H1 (cell line): Measurements from ENCODE around the gene C2orf74. TPM values are rescaled to one million over a fixed set of nuclear protein-coding genes. Genes with fewer than 3 reads are reported as not detected.

Experiments used
- CTCF ChIA-PET: fragments of 300-600 bp; sonication (Branson Sonifier 250); formaldehyde crosslinking; loops from one replicate; lab custom pipeline; 2021; ENCODE audit not compliant: partially characterized antibody; lab: Charles Lee
- POLR2A ChIA-PET: fragments of 300-600 bp; sonication (Branson Sonifier 250); formaldehyde crosslinking; loops from one replicate; lab custom pipeline; 2021; ENCODE audit warnings: inconsistent platforms; ENCODE audit not compliant: partially characterized antibody; lab: Charles Lee
- DNase-seq, 2 experiments: peaks; one replicate each; pipeline versions ENCODE4 v3.0.0 to v3.0.0-alpha.2; 2010 to 2022; ENCODE audit warnings: low spot score in 2 of 2, low read depth in 1 of 2, mixed read lengths in 1 of 2
- FAIRE-seq: peaks from 2 replicates; lab custom pipeline; 2011; peaks lifted over from hg19 to GRCh38; lab: Jason Lieb, UNC
- H2AFZ ChIP-seq: 2 replicates; pipeline ENCODE4 v1.8.1; 2012; ENCODE audit warnings: low read length, inconsistent platforms
- H2AK5ac ChIP-seq: 2 replicates; pipeline ENCODE4 v1.6.1; 2013; ENCODE audit warnings: low read depth, low read length
- H2BK120ac ChIP-seq: replicated peaks from 2 replicates; pipeline ENCODE3; 2013; ENCODE audit warnings: low read depth, low read length, inconsistent platforms
- H2BK12ac ChIP-seq: 2 replicates; pipeline ENCODE4 v1.6.1; 2013; ENCODE audit warnings: low read depth, low read length
- H2BK15ac ChIP-seq: 2 replicates; pipeline ENCODE4 v1.6.1; 2013; ENCODE audit warnings: low read length
- H2BK20ac ChIP-seq: 2 replicates; pipeline ENCODE4 v1.6.1; 2013; ENCODE audit warnings: low read length
- H2BK5ac ChIP-seq: 2 replicates; pipeline ENCODE4 v1.6.1; 2013; ENCODE audit warnings: low read depth, low read length
- H3K14ac ChIP-seq: 2 replicates; pipeline ENCODE4 v1.6.1; 2013; ENCODE audit warnings: inconsistent platforms; ENCODE audit not compliant: insufficient read length
- H3K18ac ChIP-seq: 2 replicates; pipeline ENCODE4 v1.6.1; 2013; ENCODE audit warnings: low read length; ENCODE audit errors: extremely low read depth
- H3K23ac ChIP-seq: 2 replicates; pipeline ENCODE4 v1.6.1; 2013; ENCODE audit warnings: inconsistent platforms; ENCODE audit not compliant: insufficient read length
- H3K23me2 ChIP-seq: 2 replicates; pipeline ENCODE4 v1.6.1; 2013; ENCODE audit warnings: low read depth, low read length
- H3K27ac ChIP-seq: 2 replicates; pipeline ENCODE4 v1.6.1; 2011; ENCODE audit warnings: low read depth, low read length, inconsistent platforms
- H3K27me3 ChIP-seq, 4 experiments: replicated peaks in 1 of 4; 1 replicate in 1 of 4; 2 replicates in 3 of 4; pipeline versions ENCODE4 v1.6.1 to v1.8.1; 2011 to 2013; ENCODE audit warnings: low read length in 3 of 4, mild to moderate bottlenecking in 3 of 4, inconsistent platforms in 2 of 4, mixed read lengths in 2 of 4, moderate library complexity in 1 of 4; ENCODE audit not compliant: control insufficient read depth in 3 of 4, insufficient read depth in 3 of 4; ENCODE audit errors: extremely low read depth in 1 of 4
- H3K36me3 ChIP-seq, 4 experiments: 2 replicates each; pipeline versions ENCODE4 v1.6.1 to v1.8.1; 2011 to 2013; ENCODE audit warnings: mild to moderate bottlenecking in 4 of 4, low read length in 3 of 4, moderate library complexity in 2 of 4, control low read depth in 1 of 4, inconsistent platforms in 1 of 4; ENCODE audit not compliant: insufficient read depth in 4 of 4, control insufficient read depth in 2 of 4
- H3K4ac ChIP-seq: replicated peaks from 2 replicates; pipeline ENCODE3; 2013; ENCODE audit warnings: low read length, low read depth, mixed read lengths, inconsistent platforms; ENCODE audit not compliant: insufficient read length
- H3K4me1 ChIP-seq, 4 experiments: replicated peaks in 1 of 4; 1 replicate in 1 of 4; 2 replicates in 3 of 4; pipeline versions ENCODE4 v1.6.1 to v1.8.1; 2011 to 2013; ENCODE audit warnings: low read length in 3 of 4, inconsistent platforms in 2 of 4, mixed read lengths in 1 of 4; ENCODE audit not compliant: insufficient read depth in 4 of 4, control insufficient read depth in 3 of 4
- H3K4me2 ChIP-seq, 2 experiments: 2 replicates each; pipeline versions ENCODE4 v1.6.1 to v1.8.1; 2011 to 2013; ENCODE audit warnings: low read depth in 2 of 2, low read length in 2 of 2, control low read depth in 1 of 2, inconsistent platforms in 1 of 2, mild to moderate bottlenecking in 1 of 2; ENCODE audit not compliant: insufficient read depth in 1 of 2
- H3K4me3 ChIP-seq, 4 experiments: fragments of 200-600, 300-600 bp in 1 of 4; sonication (generic), shearing (Covaris generic), sonication (Bioruptor Twin) in 1 of 4; 2 replicates each; pipeline versions ENCODE4 v1.5.1 to v1.8.1; 2011 to 2016; ENCODE audit warnings: low read length in 4 of 4, low read depth in 3 of 4, control low read depth in 2 of 4, inconsistent platforms in 2 of 4, mild to moderate bottlenecking in 2 of 4, mixed read lengths in 1 of 4, moderate library complexity in 1 of 4; ENCODE audit not compliant: insufficient read depth in 2 of 4; ENCODE audit errors: extremely low read depth in 1 of 4
- H3K56ac ChIP-seq: replicated peaks from 2 replicates; pipeline ENCODE3; 2013; ENCODE audit warnings: low read depth, mild to moderate bottlenecking, mixed read lengths, low read length, inconsistent platforms; ENCODE audit not compliant: insufficient read length
- H3K79me1 ChIP-seq: 2 replicates; pipeline ENCODE4 v1.6.1; 2013; ENCODE audit warnings: low read depth, low read length, control low read depth
- H3K79me2 ChIP-seq, 2 experiments: 2 replicates each; pipeline versions ENCODE4 v1.6.1 to v1.8.1; 2012 to 2013; ENCODE audit warnings: low read length in 2 of 2, mild to moderate bottlenecking in 2 of 2, inconsistent platforms in 1 of 2; ENCODE audit not compliant: insufficient read depth in 2 of 2, control insufficient read depth in 1 of 2
- H3K9ac ChIP-seq, 4 experiments: replicated peaks in 1 of 4; 1 replicate in 1 of 4; 2 replicates in 3 of 4; pipeline versions ENCODE4 v1.6.1 to v1.8.1; 2011 to 2013; ENCODE audit warnings: low read depth in 3 of 4, low read length in 3 of 4, control low read depth in 2 of 4, mild to moderate bottlenecking in 2 of 4, moderate library complexity in 2 of 4, inconsistent platforms in 1 of 4; ENCODE audit errors: extremely low read depth in 1 of 4
- H3K9me3 ChIP-seq, 2 experiments: 2 replicates each; pipeline versions ENCODE4 v1.6.1 to v1.8.1; 2012 to 2013; ENCODE audit warnings: mild to moderate bottlenecking in 2 of 2, moderate library complexity in 2 of 2, control low read depth in 1 of 2, inconsistent platforms in 1 of 2, low read depth in 1 of 2, low read length in 1 of 2, mixed read lengths in 1 of 2; ENCODE audit not compliant: insufficient read depth in 2 of 2
- H4K20me1 ChIP-seq, 2 experiments: replicated peaks in 1 of 2; 2 replicates each; pipeline versions ENCODE3 to v1.8.1; 2011 to 2013; ENCODE audit warnings: inconsistent platforms in 2 of 2, low read length in 2 of 2, mild to moderate bottlenecking in 1 of 2; ENCODE audit not compliant: insufficient read depth in 2 of 2, control insufficient read depth in 1 of 2
- H4K5ac ChIP-seq: 2 replicates; pipeline ENCODE4 v1.6.1; 2013; ENCODE audit warnings: low read length, low read depth, mixed read lengths, inconsistent platforms; ENCODE audit not compliant: insufficient read length
- H4K8ac ChIP-seq: 2 replicates; pipeline ENCODE4 v1.8.0; 2013; ENCODE audit warnings: mild to moderate bottlenecking, moderate library complexity, low read length, inconsistent platforms; ENCODE audit not compliant: insufficient read depth; ENCODE audit errors: extremely low read depth
- H4K91ac ChIP-seq: replicated peaks from 2 replicates; pipeline ENCODE3; 2013; ENCODE audit warnings: low read length, mixed read lengths, inconsistent platforms; ENCODE audit not compliant: insufficient read length
- ATF2 ChIP-seq: IDR thresholded peaks from 2 replicates; pipeline ENCODE4 v1.6.1; 2012; ENCODE audit warnings: low read length, inconsistent platforms
- BACH1 ChIP-seq: IDR thresholded peaks from 2 replicates; pipeline ENCODE4 v1.6.1; 2012; ENCODE audit warnings: low read length, improper control_type of control experiment
- CHD1 ChIP-seq: IDR thresholded peaks from 2 replicates; pipeline ENCODE4 v1.6.1; 2012; ENCODE audit warnings: low read depth, low read length, improper control_type of control experiment
- CTBP2 ChIP-seq: IDR thresholded peaks from 2 replicates; pipeline ENCODE4 v1.7.0; 2011; ENCODE audit warnings: borderline replicate concordance, mild to moderate bottlenecking, moderate library complexity, mixed read lengths, low read length; ENCODE audit not compliant: insufficient read depth, insufficient read length
- EGR1 ChIP-seq: IDR thresholded peaks from 2 replicates; pipeline ENCODE4 v1.6.1; 2011; ENCODE audit warnings: low read depth, low read length, borderline replicate concordance
- EP300 ChIP-seq, 2 experiments: IDR thresholded peaks; 1 replicate in 1 of 2; 2 replicates in 1 of 2; pipeline ENCODE4 v1.6.1; 2011 to 2012; ENCODE audit warnings: low read depth in 2 of 2, low read length in 2 of 2, mild to moderate bottlenecking in 2 of 2, borderline replicate concordance in 1 of 2, inconsistent platforms in 1 of 2, moderate library complexity in 1 of 2
- EZH2 ChIP-seq: fragments of 200-600 bp; sonication (generic); IDR thresholded peaks from 2 replicates; pipeline ENCODE4 v1.7.1; 2012; ENCODE audit warnings: low read depth, mild to moderate bottlenecking, moderate library complexity, low read length, inconsistent platforms; ENCODE audit not compliant: severe bottlenecking
- KDM4A ChIP-seq: IDR thresholded peaks from one replicate; pipeline ENCODE4 v1.7.1; 2012; ENCODE audit warnings: low read depth, mild to moderate bottlenecking, moderate library complexity, low read length, inconsistent platforms; ENCODE audit not compliant: severe bottlenecking
- SAP30 ChIP-seq: fragments of 300-600 bp; sonication (generic); IDR thresholded peaks from 2 replicates; pipeline ENCODE4 v1.7.1; 2012; ENCODE audit warnings: low read length, moderate library complexity, mild to moderate bottlenecking, inconsistent platforms; ENCODE audit not compliant: insufficient read depth, insufficient replicate concordance
- SP4 ChIP-seq: IDR thresholded peaks from 2 replicates; pipeline ENCODE4 v1.6.1; 2012; ENCODE audit warnings: low read length, inconsistent platforms
- ZNF274 ChIP-seq: IDR thresholded peaks from 2 replicates; pipeline ENCODE4 v1.7.0; 2012; ENCODE audit warnings: low read length, borderline replicate concordance; ENCODE audit errors: extremely low read depth
- WGBS, 2 experiments: shearing (Covaris generic) in 1 of 2; methylation state at CpG; one replicate each; pipeline versions ENCODE4 v1.1.6 to v1.1.7; 2013 to 2015; ENCODE audit warnings: low lambda C conversion rate in 2 of 2, mixed read lengths in 2 of 2, inconsistent platforms in 1 of 2, low coverage in 1 of 2, missing lambda C conversion rate in 1 of 2; ENCODE audit not compliant: insufficient replicate concordance in 2 of 2, insufficient coverage in 1 of 2, insufficient read length in 1 of 2; ENCODE audit errors: extremely low coverage in 1 of 2, missing lambda C conversion rate in 1 of 2; 5-methylcytosine and 5-hydroxymethylcytosine counted together
- polyA plus RNA-seq, 7 experiments: library from polyadenylated mRNA; depleted of rRNA in 3 of 7; stranded (reverse) in 5 of 7; unstranded in 2 of 7; fragments of >200 nt in 5 of 7; fragments of 200-250 nt in 2 of 7; gene quantifications; 1 replicate in 5 of 7; 2 replicates in 1 of 7; 4 replicates in 1 of 7; pipeline versions ENCODE4 v1.2.1 to v1.2.3, GENCODE V29; 2011 to 2013; ENCODE audit warnings: missing spikeins in 2 of 7, mixed read lengths in 2 of 7
- total RNA-seq: library from RNA; stranded (reverse); fragmentation: NEBNext Ultra II Directional; extraction: Animal tissue kit (Norgen Biotek cat#: 25700); gene quantifications from 2 replicates; pipeline ENCODE4 v1.2.1, GENCODE V29; 2021
- TF ChIP-seq, protein P1 (sequence below): IDR thresholded peaks from 2 replicates; pipeline ENCODE4 v1.6.1; 2012; ENCODE audit warnings: inconsistent platforms

The C2orf74 gene
- total and polyA plus RNA-seq, 2 of the 8 experiments (the other 6 are each of a cell fraction or from before 2014, with no cell fraction given), result 2.6 to 9.3 TPM

- Histone ChIP-seq H3K79me1 (no peaks in the 10 kb centered on the region), H4K20me1 (no peaks in the 10 kb centered on the region), H3K36me3 (peaks cover 0 to 52% (median 10%) of the 10 kb centered on the region in 4 experiments), H3K23ac (no peak overlapping the region), H2BK15ac (no peak overlapping the region), H3K18ac (no peak overlapping the region), H2BK120ac (no peak overlapping the region), H3K4me3 (no peak overlapping the region), H4K5ac (no peak overlapping the region), H3K27ac (no peak overlapping the region), H3K27me3 (no peaks in the 10 kb centered on the region), H4K91ac (no peak overlapping the region), H3K14ac (no peak overlapping the region), H3K4me1 (no peaks in the 10 kb centered on the region), H2BK20ac (no peak overlapping the region), H2AFZ (no peak overlapping the region), H3K23me2 (no peaks in the 10 kb centered on the region), H2AK5ac (no peak overlapping the region), H3K9me3 (no peaks in the 10 kb centered on the region), H2BK12ac (no peak overlapping the region), H3K56ac (no peak overlapping the region), H3K4me2 (no peak overlapping the region), H2BK5ac (no peak overlapping the region), H3K79me2 (no peaks in the 10 kb centered on the region), H4K8ac (no peak overlapping the region; the same call in 1 of the 2 replicates), H3K9ac (no peak overlapping the region), H3K4ac (no peak overlapping the region)
- ChIA-PET CTCF (interaction anchor here (0.6 kb wide), 1 partner anchor 98 kb away, joined by 3 read pairs; no protein-coding TSS in a partner anchor), POLR2A (interaction anchor here (0.6 kb wide), 1 partner anchor 460 kb away, joined by 3 read pairs; no protein-coding TSS in a partner anchor)
- DNase-seq (no peak), FAIRE-seq (no peak)
- 86% methylated on average over 4 of the region's 4 CpGs; no CpG with 5 or more reads in 1 of the 2 experiments for WGBS, 2 experiments
- TF ChIP-seq EGR1 (no peak), ATF2 (no peak), SP4 (no peak), BACH1 (no peak), KDM4A (no peak), ZNF274 (no peak), CHD1 (no peak), CTBP2 (no peak), SAP30 (no peak), EZH2 (no peak), EP300 (IDR thresholded peaks at IDR 0.05; ENCODE audit: borderline replicate concordance in 1 of 2, low read depth in 2 of 2, low read length in 2 of 2) (no peak)
- TF ChIP-seq, protein P1, sequence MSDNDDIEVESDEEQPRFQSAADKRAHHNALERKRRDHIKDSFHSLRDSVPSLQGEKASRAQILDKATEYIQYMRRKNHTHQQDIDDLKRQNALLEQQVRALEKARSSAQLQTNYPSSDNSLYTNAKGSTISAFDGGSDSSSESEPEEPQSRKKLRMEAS, result no peak
Measured at GRCh38 chr2:61214171-61214570, 52.2 kb downstream of the C2orf74 start.
